ENCODE results near the gene CUL9.

The CUL9 gene

GRCh38 chr6:43149265-43149664 is 32.7 kb upstream of the CUL9 start:
- H3K27ac ChIP-seq (ENCODE audit: low read depth, low read length), result no peak overlapping the region
- H3K9ac ChIP-seq (ENCODE audit: low read depth, low read length), result no peak overlapping the region
- no peaks in the 10 kb centered on the region for H3K9me3 ChIP-seq (ENCODE audit: insufficient read depth, low read depth, low read length)
- H3K27me3 ChIP-seq (ENCODE audit: insufficient read depth, low read length), result no peaks in the 10 kb centered on the region
- H3K4me3 ChIP-seq (ENCODE audit: low read length), result no peak overlapping the region
- 98% methylated on average over 1 of the region's 1 CpG for WGBS
- H3K4me1 ChIP-seq (ENCODE audit: insufficient read depth, low read length), result no peaks in the 10 kb centered on the region
- peaks cover 38% of the 10 kb centered on the region for H3K36me3 ChIP-seq (ENCODE audit: insufficient read depth, low read length)

GRCh38 chr6:43150051-43150751 is 31.8 kb upstream of the CUL9 start:
- Histone ChIP-seq H3K4me3 (ENCODE audit: low read length) (no peak overlapping the region), H3K9me3 (ENCODE audit: insufficient read depth, low read depth, low read length) (no peaks in the 10 kb centered on the region), H3K36me3 (ENCODE audit: insufficient read depth, low read length) (peaks cover 29% of the 10 kb centered on the region), H3K9ac (ENCODE audit: low read depth, low read length) (no peak overlapping the region), H3K4me1 (ENCODE audit: insufficient read depth, low read length) (no peaks in the 10 kb centered on the region), H3K27me3 (ENCODE audit: insufficient read depth, low read length) (no peaks in the 10 kb centered on the region), H3K27ac (ENCODE audit: low read depth, low read length) (no peak overlapping the region)
- WGBS, result 96% methylated on average over 7 of the region's 7 CpGs

- no peak overlapping the region for H3K4me3 ChIP-seq (ENCODE audit: low read length)
- no peaks in the 10 kb centered on the region for H3K27me3 ChIP-seq (ENCODE audit: insufficient read depth, low read length)
- H3K4me1 ChIP-seq (ENCODE audit: insufficient read depth, low read length), result no peaks in the 10 kb centered on the region
- peaks cover 21% of the 10 kb centered on the region for H3K36me3 ChIP-seq (ENCODE audit: insufficient read depth, low read length)
- no peaks in the 10 kb centered on the region for H3K9me3 ChIP-seq (ENCODE audit: insufficient read depth, low read depth, low read length)
- H3K27ac ChIP-seq (ENCODE audit: low read depth, low read length), result no peak overlapping the region
- H3K9ac ChIP-seq (ENCODE audit: low read depth, low read length), result no peak overlapping the region
- 97% methylated on average over 11 of the region's 11 CpGs for WGBS
These were observed 22.4 kb upstream of the CUL9 start for GRCh38 chr6:43159599-43159998.

- H3K36me3 ChIP-seq (ENCODE audit: insufficient read depth, low read length), result peaks cover 18% of the 10 kb centered on the region
- H3K9ac ChIP-seq (ENCODE audit: low read depth, low read length), result no peak overlapping the region
- no peak overlapping the region for H3K4me3 ChIP-seq (ENCODE audit: low read length)
- H3K9me3 ChIP-seq (ENCODE audit: insufficient read depth, low read depth, low read length), result no peaks in the 10 kb centered on the region
- no peaks in the 10 kb centered on the region for H3K27me3 ChIP-seq (ENCODE audit: insufficient read depth, low read length)
- H3K4me1 ChIP-seq (ENCODE audit: insufficient read depth, low read length), result no peaks in the 10 kb centered on the region
- no peak overlapping the region for H3K27ac ChIP-seq (ENCODE audit: low read depth, low read length)
These were observed 18.1 kb upstream of the CUL9 start for GRCh38 chr6:43163899-43164298.

GRCh38 chr6:43170417-43170930 is 11.5 kb upstream of the CUL9 start:
- H3K27ac ChIP-seq (ENCODE audit: low read depth, low read length), result peak overlapping the region; percentile 89
- H3K27me3 ChIP-seq (ENCODE audit: insufficient read depth, low read length), result no peaks in the 10 kb centered on the region
- peak overlapping the region; percentile 81 for H3K9ac ChIP-seq (ENCODE audit: low read depth, low read length)
- H3K4me1 ChIP-seq (ENCODE audit: insufficient read depth, low read length), result peaks cover 17% of the 10 kb centered on the region
- peaks cover 7% of the 10 kb centered on the region for H3K36me3 ChIP-seq (ENCODE audit: insufficient read depth, low read length)
- H3K4me3 ChIP-seq (ENCODE audit: low read length), result peak overlapping the region; percentile 96
- WGBS, result 1% methylated on average over 18 of the region's 18 CpGs
- no peaks in the 10 kb centered on the region for H3K9me3 ChIP-seq (ENCODE audit: insufficient read depth, low read depth, low read length)

GRCh38 chr6:43170931-43171706 is 10.9 kb upstream of the CUL9 start, which contains the start of gene SRF:
Gene SRF, plus strand, starts transcription at chr6:43171269. Its CDS starts 388 bp downstream, at chr6:43171657.
- WGBS, result under 1% methylated on average over 83 of the region's 83 CpGs

GRCh38 chr6:43171707-43172103 is 10.3 kb upstream of the CUL9 start:
- Histone ChIP-seq H3K9ac (ENCODE audit: low read depth, low read length) (peak overlapping the region; percentile 95), H3K9me3 (ENCODE audit: insufficient read depth, low read depth, low read length) (no peaks in the 10 kb centered on the region), H3K4me1 (ENCODE audit: insufficient read depth, low read length) (peaks cover 17% of the 10 kb centered on the region), H3K4me3 (ENCODE audit: low read length) (peak overlapping the region; percentile 96), H3K27me3 (ENCODE audit: insufficient read depth, low read length) (no peaks in the 10 kb centered on the region), H3K27ac (ENCODE audit: low read depth, low read length) (peak overlapping the region; percentile 88), H3K36me3 (ENCODE audit: insufficient read depth, low read length) (peaks cover 20% of the 10 kb centered on the region)
- WGBS, result under 1% methylated on average over 57 of the region's 57 CpGs

More at GRCh38 chr6:43170931-43171706, 10.9 kb upstream of the CUL9 start, which contains the start of gene SRF:
- no peaks in the 10 kb centered on the region for H3K9me3 ChIP-seq (ENCODE audit: insufficient read depth, low read depth, low read length)
- peak within 1 kb of the TSS; percentile 89 for H3K27ac ChIP-seq (ENCODE audit: low read depth, low read length)
- H3K27me3 ChIP-seq (ENCODE audit: insufficient read depth, low read length), result no peaks in the 10 kb centered on the region
- H3K4me3 ChIP-seq (ENCODE audit: low read length), result peak within 1 kb of the TSS; percentile 96
- peaks cover 14% of the 10 kb centered on the region for H3K36me3 ChIP-seq (ENCODE audit: insufficient read depth, low read length)
- peak within 1 kb of the TSS; percentile 95 for H3K9ac ChIP-seq (ENCODE audit: low read depth, low read length)
- peaks cover 17% of the 10 kb centered on the region for H3K4me1 ChIP-seq (ENCODE audit: insufficient read depth, low read length)

GRCh38 chr6:43172104-43173007 is 9.6 kb upstream of the CUL9 start:
- no peaks in the 10 kb centered on the region for H3K9me3 ChIP-seq (ENCODE audit: insufficient read depth, low read depth, low read length)
- H3K4me3 ChIP-seq (ENCODE audit: low read length), result peak overlapping the region; percentile 96
- 2% methylated on average over 46 of the region's 46 CpGs for WGBS
- peaks cover 23% of the 10 kb centered on the region for H3K36me3 ChIP-seq (ENCODE audit: insufficient read depth, low read length)
- H3K27ac ChIP-seq (ENCODE audit: low read depth, low read length), result peak overlapping the region; percentile 88
- no peaks in the 10 kb centered on the region for H3K27me3 ChIP-seq (ENCODE audit: insufficient read depth, low read length)
- H3K4me1 ChIP-seq (ENCODE audit: insufficient read depth, low read length), result peaks cover 17% of the 10 kb centered on the region
- H3K9ac ChIP-seq (ENCODE audit: low read depth, low read length), result peak overlapping the region; percentile 95

GRCh38 chr6:43173591-43174262 is 8.3 kb upstream of the CUL9 start:
- Histone ChIP-seq H3K4me1 (ENCODE audit: insufficient read depth, low read length) (peaks cover 17% of the 10 kb centered on the region), H3K27me3 (ENCODE audit: insufficient read depth, low read length) (no peaks in the 10 kb centered on the region), H3K4me3 (ENCODE audit: low read length) (peak overlapping the region; percentile 96), H3K27ac (ENCODE audit: low read depth, low read length) (peak overlapping the region; percentile 91), H3K36me3 (ENCODE audit: insufficient read depth, low read length) (peaks cover 33% of the 10 kb centered on the region), H3K9me3 (ENCODE audit: insufficient read depth, low read depth, low read length) (no peaks in the 10 kb centered on the region), H3K9ac (ENCODE audit: low read depth, low read length) (peak overlapping the region; percentile 57; the same call in 1 of the 2 replicates)
- WGBS, result 39% methylated on average over 10 of the region's 11 CpGs

All from HUES64 (cell line).